Measurements from ENCODE around the gene PSKH1.
"Not testable (repeated sequence)": the region's sequence is repeated elsewhere in the genome, so short reads cannot be mapped to it uniquely, and the experiment has no call there.

PSKH1 gene

GRCh38 chr16:67892899-67893742, at the start of gene PSKH1:
TSS of gene PSKH1 (plus strand) at chr16:67893254. CDS start at chr16:67908750, 15,496 bp downstream.
- DNase-seq: peak; percentile 98

DNA sequence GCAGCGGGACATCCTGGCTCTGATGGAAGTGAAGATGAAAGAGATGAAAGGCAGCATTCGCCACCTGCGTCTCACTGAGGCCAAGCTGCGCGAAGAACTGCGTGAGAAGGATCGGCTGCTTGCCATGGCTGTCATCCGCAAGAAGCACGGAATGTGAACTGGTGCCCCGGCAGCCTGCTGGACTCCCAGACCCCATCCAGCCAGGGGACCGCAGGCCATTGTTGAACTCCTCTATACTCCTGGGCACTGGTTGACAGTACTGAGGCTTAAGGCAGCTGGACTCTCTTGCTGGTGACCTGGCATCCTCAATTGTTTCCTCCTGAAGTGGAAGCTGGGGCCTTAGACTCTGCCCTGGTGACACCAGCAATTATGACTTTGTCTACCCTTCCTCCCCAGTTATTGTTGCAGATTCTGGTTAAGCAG, 49.7 kb upstream of the PSKH1 start:
- DNase-seq: no peak

DNA sequence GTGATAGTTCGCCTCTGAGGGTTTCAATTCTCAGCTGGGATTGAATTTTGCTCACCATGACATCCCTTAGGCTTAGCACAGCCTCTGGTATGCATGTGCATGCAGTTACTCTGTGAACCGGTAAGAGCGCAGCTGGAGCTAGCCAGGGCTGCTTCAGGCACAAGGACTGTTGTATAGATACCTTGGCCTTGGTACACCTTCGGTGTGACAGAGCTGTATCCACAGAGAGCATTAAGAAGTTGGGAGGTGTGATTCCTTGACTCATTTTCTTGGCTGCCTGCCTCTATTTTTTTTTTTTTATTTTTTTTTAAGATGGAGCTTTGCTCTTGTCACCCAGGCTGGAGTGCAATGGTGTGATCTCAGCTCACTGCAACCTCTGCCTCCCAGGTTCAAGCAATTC, 48.6 kb upstream of the PSKH1 start:
- DNase-seq: no peak

DNA sequence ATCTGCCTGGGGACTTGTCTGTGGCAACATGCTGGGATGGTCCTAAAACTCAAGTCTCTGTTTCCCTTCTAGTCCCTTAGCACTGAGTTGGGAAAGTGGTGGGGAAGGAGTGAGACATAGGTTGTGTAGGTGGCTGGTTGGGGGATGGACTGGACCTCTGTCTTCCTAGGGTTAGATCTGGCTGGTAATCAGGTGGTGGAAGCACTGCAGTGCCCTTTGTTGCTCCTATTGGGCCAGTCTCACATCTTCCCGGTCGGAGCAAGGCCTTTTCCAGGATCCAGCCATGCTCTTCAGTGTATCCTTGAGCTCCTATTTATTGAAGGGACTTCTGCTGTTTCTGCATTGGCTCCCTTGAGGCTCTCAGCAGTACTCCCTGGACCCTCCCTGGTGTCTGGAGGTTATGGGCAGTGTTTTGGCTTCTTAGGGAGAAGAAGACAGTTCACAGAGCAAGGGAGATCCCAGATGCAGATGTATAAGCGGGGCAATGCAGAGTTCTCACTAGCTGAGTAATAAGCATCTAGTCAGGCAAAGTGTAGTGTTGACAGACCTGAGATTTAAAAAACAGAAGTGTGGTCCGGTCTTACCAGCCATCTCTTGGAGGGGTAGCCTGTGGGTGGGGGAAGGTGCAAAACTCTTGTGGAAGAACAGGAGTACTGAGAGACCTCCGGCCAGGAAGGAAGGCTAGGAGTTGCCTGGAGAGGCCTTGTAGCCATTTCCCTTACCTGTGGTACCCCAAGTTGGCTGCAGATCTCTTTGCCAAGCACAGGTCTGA, 47.6 kb upstream of the PSKH1 start:
- no peak for DNase-seq

GRCh38 chr16:67846063-67846319, 47.1 kb upstream of the PSKH1 start:
- DNase-seq: no peak

GRCh38 chr16:67846320-67847063, 46.6 kb upstream of the PSKH1 start, which contains the start of gene NUTF2:
TSS of gene NUTF2 (plus strand) at chr16:67846933. CDS start at chr16:67865131, 18,198 bp downstream.
- peak; percentile 94 for DNase-seq

DNA sequence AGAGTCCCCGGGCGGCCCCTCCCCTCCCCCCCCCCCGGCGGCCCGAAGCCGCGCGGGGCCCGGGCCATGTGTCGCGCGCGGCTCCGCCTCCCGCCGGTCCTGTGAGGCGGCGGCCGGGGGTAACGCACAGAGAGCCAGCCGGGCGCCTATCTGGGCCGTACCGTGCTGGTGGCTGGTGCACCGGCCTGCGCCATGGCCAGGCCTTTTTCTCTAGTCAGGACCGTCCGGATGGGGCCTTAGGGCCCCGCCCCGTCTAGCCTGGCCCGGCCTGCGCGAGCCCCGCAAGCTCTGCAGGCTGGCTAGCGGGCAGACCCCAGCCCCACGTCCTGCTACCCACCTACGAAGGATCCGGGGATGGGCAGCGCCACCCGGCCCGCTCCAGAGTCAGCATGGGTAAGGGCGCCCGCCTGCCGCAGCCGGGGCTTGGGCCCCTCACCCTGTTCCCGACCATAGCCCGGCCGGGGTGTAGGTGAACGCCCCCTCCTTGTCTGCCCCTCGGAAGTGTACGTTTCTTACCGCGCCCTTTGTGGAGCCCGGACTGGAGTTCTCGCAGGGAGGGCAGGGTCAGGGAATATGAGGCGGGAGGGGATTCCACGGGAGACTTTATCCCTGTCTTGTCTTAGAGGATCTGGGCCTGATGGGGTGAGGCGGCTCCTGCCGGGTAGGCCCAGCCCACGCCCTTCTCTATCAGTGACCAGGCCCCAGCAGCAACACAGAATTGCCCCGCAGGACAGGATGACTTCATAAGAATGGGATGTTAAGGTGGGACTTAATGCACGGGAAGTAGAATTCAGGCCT, 45.8 kb upstream of the PSKH1 start, which contains the start of gene CENPT:
TSS of gene CENPT (minus strand) at position 630 of the 798 bp plus-strand sequence. CDS start 13,834 bp downstream, outside the sequence.
- DNase-seq: no peak

DNA sequence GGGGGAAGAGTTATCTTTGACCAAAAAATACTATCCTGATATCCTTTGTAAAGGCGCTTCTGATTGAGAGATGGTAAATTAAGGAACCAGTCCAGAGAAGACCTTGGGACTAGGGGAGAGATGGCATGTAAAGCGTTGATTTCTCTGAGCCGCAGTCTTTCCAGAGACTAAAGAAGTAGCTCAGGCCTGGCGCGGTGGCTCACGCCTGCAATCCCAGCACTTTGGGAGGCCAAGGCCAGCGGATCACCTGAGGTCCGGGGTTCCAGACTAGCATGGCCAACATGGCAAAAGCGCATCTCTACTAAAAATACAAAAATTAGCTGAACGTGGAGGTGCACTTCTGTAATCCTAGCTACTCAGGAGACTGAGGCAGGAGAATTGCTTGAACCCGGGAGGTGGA, 44.9 kb upstream of the PSKH1 start:
- DNase-seq: no peak

DNA sequence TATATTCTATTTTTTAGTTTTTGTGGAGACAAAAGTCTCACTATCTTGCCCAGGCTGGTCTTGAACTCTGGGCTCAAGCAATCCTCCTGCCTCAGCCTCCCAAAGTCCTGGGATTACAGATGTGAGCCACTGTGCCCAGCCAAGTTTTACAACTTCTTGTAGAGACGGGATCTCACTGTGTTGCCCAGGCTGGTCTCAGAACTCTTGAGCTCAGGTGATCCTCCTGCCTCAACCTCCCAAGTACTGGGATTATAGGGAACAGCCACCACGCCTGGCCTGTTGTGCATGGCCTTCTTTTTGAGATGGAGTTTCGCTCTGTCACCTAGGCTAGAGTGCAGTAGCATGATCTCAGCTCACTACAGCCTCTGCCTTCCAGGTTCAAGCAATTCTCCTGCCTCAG, 39.4 kb upstream of the PSKH1 start:
- DNase-seq: no peak

- DNase-seq: no peak
These were observed 37.3 kb upstream of the PSKH1 start for GRCh38 chr16:67855789-67856188.

GRCh38 chr16:67856927-67857546, 36.0 kb upstream of the PSKH1 start:
- no peak for DNase-seq

- peak; percentile 37 for DNase-seq
These were observed 35.4 kb upstream of the PSKH1 start for GRCh38 chr16:67857547-67858233.

GRCh38 chr16:67858500-67858899, 34.6 kb upstream of the PSKH1 start:
- DNase-seq: no peak

DNA sequence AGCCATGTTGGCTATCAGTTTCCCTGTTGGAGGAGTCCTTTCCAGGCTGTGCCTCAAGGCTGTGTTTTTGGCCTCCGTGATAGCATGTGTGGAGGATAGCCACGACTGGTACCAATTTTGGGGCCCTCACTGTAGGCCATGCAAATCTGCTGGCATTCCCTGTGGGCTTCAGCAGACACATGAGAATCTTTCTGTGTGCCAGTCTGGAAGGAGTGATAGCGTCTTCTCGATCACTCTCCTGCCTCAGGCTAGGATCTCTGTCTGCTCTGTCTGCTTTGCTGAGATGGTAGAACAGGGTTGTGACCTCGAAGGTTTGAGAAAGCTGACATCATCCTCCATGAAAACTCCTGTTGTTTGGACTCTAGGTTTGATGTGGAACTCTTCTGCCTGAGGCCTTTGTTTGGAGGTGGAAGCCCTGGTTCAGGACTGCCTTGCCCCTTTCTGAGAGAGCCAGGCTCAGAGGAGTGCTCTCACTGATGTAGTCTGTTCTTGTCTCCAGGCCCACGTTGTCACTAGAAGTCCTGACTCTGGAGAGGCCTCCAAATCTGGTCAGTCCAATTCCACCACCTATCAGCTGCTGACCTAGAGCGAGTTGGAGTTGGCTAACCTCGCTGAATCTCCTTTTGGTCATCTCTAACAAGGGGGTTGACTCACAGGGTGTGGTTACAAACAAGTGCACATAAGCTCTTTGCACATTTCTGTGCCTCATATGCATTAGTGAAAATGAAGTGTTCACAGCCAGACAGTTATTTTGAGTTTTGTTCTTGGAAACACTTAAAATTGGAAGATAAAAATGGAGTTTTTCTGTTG, 32.3 kb upstream of the PSKH1 start:
- no peak for DNase-seq

GRCh38 chr16:67861877-67862276, 31.2 kb upstream of the PSKH1 start:
- DNase-seq: no peak

GRCh38 chr16:67862623-67863583, 30.2 kb upstream of the PSKH1 start:
- DNase-seq: no peak

DNA sequence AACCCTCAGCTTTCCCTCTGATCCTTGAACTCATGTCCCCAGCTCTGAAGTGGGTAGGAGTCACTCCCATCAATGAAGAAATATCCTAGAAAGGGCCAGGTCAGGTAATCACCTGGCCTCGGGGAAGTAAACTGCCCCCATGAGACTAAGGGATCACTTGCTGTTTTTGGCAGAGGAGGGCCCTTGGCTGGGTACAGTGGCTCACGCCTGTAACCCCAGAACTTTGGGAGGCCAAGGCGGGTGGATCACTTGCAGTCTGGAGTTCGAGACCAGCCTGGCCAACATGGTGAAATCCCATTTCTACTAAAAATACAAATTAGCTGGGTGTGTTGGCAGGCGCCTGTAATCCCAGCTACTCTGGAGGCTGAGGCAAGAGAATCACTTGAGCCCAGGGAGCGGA, 29.0 kb upstream of the PSKH1 start:
- not testable (repeated sequence) for DNase-seq

DNA sequence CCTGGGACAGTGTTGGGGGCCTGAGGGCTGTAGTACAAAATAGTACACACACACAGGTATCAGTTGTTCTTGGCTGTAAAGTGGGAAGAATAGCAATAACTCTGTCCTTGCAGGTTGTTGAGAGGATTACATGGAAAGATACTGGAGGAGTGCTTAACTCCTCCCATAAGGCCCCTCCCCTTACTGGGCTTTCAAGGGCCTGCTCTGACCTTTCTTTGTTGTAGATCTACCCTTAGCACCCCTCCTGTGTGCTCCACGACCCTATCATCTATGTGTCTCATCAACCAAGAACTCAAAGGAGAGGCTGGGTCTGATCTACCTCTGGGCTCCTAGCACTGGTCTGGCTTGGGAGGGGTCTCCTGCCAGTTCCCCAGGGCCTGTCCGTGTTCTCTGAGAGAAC, 28.5 kb upstream of the PSKH1 start:
- DNase-seq: no peak

GRCh38 chr16:67865318-67865717, 27.7 kb upstream of the PSKH1 start:
- DNase-seq: no peak
